HL-60/S4 (cell line): ENCODE results near the gene KIRREL3.
"Not testable (repeated sequence)": the region's sequence is repeated elsewhere in the genome, so short reads cannot be mapped to it uniquely, and the experiment has no call there.

ENCODE experiments used
- in situ Hi-C: fragments of 300-500 bp; cut with MboI; formaldehyde crosslinking; loops from 2 replicates; pipeline ENCODE4 v1.14.3; 2022; ENCODE audit warnings: low sequenced_read_pairs

KIRREL3 gene

DNA sequence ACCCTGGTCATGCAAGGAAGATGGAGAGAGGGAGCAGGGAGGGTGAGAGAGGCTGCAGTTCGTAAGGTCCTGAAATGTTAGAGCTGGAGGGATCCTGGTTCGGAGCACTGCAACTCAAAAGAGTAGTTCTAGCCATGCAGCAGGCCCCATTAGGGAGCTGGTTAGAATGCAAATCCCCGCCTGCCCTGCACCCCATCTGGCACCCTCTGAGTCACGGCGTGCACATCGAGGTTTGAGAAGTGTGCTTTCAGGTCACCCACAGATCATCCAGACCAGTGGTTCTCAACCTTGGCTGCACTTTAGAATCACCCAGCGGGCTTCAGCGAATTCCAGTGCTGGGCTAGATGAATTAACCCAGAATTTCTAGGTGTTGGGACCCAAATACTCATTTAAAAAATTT is 596.9 kb downstream of the KIRREL3 start:
- in situ Hi-C loops: no loop called here

DNA sequence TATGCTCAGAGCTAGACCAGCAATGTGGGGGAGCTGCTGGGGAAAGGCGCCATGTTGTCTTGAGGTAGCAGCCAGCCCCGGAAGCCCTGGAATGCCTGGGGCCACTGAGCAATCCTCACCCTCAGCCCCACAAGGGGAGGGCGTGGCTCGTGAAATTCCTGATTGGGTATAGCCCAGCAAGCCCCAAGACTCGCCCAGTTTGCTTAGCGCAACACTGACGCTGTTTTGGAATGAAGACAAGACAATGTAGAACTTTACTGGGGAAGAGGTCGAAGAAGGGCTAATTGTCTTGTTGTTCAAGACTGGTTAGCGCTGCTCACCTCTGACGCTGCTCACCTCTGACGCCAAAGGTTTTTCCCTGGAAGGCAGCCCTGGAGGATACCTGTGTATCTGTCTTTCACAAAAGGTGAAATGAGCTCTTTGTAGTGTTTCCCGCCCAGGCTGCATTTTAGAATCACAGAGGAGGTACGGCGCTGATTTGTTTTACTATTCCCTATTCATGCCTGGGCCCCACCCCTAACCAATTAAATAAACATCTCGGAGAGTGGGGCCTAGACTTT is 597.5 kb downstream of the KIRREL3 start:
- in situ Hi-C loops: no loop called here

DNA sequence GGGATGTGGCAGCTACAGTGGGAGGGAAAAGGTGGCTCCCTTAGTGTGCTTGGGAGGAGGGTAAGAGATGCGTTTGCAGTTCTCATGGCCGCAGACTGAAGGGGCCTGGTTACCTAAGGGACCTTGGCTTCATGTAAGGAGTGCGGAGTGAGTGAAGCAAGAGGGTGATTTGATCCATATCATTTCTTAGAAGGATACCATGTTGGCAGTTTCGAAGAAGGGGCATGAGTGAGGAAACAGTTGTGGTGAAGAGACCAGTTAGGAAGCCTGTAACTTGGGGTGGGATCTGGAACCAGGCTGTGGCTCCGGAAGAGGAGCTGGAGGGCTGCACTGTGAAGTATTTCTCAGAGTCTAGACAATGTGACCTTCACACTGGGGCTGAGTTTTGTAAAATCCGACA is 600.1 kb downstream of the KIRREL3 start:
- in situ Hi-C loops: no loop called here

DNA sequence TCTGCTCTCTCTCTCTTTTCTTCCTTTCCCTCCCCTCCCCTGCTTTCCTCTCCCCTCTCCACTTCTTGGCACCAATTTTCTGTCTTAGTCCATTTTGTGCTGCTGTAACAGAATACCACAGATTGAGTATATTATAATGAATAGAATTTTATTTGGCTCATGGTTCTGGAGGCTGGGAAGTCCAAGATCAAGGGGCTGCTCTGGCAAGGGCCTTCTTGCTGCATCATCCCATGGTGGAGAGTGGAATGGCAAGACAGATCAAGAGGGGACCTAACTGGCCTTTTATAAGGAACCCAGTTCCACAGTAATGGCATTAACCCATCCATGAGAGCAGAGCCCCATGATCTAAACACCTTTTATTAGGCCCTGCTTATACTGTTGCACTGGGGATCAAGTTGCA is 600.6 kb downstream of the KIRREL3 start:
- in situ Hi-C loops: no loop called here

DNA sequence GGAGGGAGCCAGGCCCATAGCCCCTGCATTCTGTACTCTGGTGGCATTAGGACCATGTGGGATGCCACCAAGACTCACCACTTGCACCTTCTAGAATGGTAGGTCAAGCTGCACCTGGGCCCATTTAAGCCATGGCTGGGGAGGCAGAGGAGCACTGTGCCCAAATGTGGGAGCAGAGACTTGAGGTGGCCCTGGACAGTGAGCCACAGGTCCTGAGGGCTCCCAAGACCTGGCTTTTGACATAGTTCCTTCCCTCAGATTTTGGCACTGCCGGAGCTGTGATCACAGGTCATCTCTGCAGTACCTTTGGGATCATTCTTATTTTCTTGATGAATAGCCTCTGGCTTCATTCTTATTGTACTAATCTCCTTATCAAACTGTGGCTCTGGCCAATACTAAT is 601.8 kb downstream of the KIRREL3 start:
- in situ Hi-C loops: no loop called here

DNA sequence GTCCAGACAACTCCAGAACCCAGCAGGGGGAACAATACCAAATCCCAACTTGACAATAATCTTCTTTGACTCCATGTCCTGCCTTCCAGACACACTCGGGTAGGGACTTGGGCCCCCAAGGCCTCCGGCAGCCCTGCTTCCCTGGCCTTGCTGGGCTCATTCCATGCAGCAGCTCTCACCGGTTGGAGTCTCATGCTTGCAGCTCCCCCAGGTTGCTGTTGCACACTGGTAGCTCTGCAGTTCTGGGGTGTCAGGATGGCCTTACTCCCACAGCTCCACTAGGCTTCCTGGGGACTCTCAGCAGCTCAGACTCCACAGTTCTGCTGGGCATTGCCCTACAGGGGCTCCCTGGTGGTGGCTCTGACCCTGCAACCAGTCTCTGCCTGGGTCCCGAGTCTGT is 602.3 kb downstream of the KIRREL3 start:
- in situ Hi-C loops: no loop called here

- in situ Hi-C loops: no loop called here
These were observed 603.6 kb downstream of the KIRREL3 start for GRCh38 chr11:126396965-126397364.

DNA sequence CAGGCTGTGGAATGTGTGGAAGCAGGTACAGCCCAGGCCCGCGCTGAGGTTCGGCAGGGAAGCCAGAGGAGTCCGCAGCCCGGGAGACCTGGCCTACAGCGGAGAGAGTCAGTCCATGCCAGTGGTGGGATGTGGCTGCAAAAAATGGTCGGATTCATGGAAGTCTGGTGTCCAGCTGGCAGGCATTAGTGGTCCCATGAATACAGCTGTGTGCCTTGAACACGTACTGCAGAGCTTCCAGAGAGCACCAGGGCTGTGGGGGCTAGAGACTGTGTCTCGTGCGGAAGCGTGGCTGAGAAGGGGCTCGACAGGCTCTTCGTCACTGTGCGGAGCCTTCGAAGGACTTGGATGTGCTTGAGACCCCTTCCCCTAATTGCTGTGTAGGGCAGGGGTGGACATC is 604.3 kb downstream of the KIRREL3 start:
- in situ Hi-C loops: not testable (repeated sequence)

GRCh38 chr11:126395784-126396183 is 604.8 kb downstream of the KIRREL3 start:
- in situ Hi-C loops: not testable (repeated sequence)

GRCh38 chr11:126394634-126395072 is 605.9 kb downstream of the KIRREL3 start:
- in situ Hi-C loops: not testable (repeated sequence)

DNA sequence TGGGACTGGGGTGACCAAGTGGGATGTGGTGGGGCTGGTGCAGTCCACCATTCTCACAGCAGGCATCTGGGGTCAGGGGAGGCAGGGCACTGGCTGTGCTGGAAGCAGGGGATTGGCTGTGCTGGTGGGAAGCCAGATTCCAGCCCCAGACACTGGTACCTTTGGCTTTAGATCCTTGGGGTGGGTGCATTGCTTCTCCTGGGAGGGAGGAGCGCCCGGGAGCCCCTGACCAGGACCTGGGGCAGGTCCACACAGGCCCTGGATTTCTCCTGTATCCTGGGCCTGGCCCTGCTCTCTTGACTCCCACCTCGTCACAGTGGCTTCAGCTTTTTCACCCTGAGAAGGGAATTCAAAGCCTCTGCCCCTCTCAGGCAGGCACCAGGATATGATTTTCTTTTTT is 606.5 kb downstream of the KIRREL3 start:
- in situ Hi-C loops: no loop called here

DNA sequence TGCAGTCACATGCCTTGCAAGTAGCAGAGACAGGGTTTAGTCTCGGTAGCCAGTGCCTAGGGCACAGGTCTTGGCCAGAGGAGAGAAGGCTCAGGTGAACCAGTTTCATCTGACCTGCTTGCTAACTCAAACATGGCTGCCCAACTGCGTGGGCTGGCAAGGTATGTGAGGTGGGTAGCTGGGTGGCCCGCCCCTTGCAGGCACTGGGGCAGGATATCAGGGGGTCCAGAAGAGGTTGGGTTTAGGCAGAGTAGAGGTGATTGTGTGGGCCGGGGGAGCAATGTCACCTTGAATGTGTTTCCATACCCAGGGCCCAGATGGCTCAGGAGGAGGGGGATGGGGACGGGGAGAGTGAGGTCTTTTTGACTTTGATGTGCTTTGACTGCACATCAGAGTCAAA is 607.4 kb downstream of the KIRREL3 start:
- in situ Hi-C loops: no loop called here

GRCh38 chr11:126392633-126393013 is 607.9 kb downstream of the KIRREL3 start:
- in situ Hi-C loops: no loop called here

GRCh38 chr11:126391970-126392632 is 608.5 kb downstream of the KIRREL3 start:
- in situ Hi-C loops: no loop called here

DNA sequence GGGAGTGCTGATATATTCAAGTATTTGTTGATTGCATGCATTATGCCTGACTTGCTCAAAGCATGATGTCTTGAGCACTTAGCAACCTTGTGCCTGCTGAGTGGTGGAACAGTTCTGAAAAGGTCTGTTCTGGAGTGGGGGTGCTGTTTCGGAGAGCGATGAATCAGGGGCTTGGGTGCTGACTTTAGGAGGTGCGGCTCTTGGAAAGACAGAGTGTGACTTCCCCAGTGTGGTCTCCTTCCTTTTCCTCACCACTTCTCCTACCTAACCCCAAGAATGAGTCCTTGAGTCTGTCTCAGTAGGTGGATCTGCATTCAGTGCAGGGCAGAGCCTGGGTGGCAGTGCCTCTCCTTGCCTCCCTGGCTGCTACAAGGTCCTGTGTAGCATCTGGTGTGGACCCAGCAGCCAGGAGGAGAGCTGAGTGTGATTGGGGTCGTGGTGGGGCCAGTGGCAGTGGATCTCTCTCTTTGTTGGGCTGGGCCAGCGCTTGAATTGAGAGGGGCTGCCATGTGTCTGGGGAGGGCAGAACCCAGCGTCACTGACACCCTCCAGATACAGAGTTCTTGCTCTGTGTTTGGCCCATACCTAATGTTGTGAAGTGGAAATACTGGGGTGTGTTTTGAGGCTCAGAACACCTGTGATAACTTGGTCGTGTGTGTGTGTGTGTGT is 609.1 kb downstream of the KIRREL3 start:
- in situ Hi-C loops: no loop called here

DNA sequence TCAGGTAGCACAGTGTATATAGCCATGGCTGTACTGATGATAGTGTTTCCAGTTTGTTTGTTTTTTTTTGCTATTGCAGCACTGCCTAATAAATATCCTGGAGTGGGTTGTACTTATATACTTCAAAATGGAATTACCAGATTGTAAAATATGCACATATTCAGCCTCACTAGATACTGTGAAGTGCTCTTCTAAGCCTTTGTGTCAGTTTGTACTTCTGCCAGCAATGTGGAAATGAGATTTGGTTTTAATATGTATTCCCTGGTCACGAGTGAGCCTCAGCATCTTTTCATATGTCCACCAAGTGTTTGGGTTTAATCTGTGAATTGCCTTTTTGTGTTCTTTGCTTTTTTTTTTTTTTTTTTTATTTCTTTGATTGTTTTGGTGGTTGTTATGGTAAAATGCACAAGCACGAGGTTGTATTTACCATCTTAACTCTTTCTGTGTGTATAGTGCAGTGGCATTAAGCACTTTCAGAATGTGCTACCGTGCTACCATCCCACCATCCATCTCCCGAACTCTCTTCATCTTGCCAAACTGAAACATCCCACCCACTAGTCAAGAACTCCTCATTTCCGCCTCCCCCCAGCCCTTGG is 610.2 kb downstream of the KIRREL3 start:
- in situ Hi-C loops: no loop called here

- in situ Hi-C loops: no loop called here
These were observed 612.7 kb downstream of the KIRREL3 start for GRCh38 chr11:126387857-126388256.

DNA sequence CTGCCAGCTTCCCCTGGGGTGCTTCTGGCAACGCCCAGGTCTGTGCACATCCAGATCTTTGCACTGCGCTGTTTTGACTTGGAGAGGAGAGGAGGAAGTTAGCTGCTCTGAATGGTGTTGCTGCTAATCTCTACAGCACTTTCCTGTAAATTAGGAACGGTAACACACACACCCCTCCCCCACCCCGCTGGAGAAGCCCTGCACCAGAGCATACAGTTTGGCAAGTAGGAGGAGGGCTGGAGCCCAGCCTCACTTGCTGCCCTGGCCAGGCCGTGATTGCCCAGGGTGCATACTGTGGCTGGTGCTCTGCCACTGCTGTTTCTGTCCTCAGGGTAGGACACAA is 613.9 kb downstream of the KIRREL3 start:
- in situ Hi-C loops: not testable (repeated sequence)

GRCh38 chr11:126385991-126386728 is 614.4 kb downstream of the KIRREL3 start:
- in situ Hi-C loops: no loop called here

- in situ Hi-C loops: no loop called here
These were observed 616.0 kb downstream of the KIRREL3 start for GRCh38 chr11:126384449-126385070.
